IPS-NIHi7 (cell line): ENCODE data around the gene CEP57L1.
A peak's percentile ranks its signal among the peaks of the same experiment; 100 is the strongest.
"Not testable (repeated sequence)": the region's sequence is repeated elsewhere in the genome, so short reads cannot be mapped to it uniquely, and the experiment has no call there.

Experiments used
- DNase-seq: peaks from one replicate; pipeline ENCODE4 v3.0.0; 2012; ENCODE audit warnings: mixed read lengths; ENCODE audit errors: extremely low spot score

Gene CEP57L1

DNA sequence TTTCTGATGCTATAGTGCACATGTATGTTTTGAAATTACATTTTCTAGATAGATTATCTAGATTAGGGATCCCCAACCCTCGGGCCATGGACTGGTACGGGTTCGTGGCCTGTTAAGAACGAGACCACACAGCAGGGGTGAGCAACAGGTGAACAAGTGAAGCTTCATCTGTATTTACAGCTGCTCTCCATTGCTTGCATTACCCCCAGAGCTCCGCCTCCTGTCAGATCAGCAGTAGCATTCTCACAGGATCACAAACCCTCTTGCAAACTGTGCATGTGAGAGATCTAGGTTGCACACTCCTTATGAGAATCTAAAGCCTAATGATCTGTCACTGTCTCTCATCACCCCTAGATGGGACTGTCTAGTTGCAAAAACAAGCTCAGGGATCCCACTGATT is 10.4 kb downstream of the CEP57L1 start:
- DNase-seq, result no peak

DNA sequence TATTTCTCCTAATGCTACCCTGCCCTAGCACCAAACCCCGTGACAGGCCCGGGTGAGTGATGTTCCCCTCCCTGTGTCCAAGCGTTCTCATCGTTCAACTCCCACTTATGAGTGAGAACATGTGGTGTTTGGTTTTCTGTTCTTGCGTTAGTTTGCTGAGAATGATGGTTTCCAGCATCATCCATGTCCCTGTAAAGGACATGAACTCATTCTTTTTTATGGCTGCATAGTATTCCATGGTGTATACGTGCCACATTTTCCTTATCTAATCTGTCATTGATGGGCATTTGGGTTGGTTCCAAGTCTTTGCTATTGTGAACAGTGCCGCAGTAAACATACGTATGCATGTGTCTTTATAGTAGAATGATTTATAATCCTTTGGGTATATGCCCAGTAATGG is 14.4 kb downstream of the CEP57L1 start:
- DNase-seq, result not testable (repeated sequence)

DNA sequence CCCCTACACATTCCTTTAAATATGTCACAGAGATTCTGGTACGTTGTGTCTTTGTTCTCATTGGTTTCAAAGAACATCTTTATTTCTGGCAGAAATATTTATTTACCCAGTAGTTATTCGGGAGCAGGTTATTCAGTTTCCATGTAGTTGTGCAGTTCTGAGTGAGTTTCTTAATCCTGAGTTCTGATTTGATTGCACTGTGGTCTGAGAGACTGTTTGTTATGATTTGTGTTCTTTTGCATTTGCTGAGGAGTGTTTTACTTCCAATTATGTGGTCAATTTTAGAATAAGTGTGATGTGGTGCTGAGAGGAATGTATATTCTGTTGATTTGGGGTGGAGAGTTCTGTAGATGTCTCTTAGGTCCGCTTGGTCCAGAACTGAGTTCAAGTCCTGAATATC is 17.4 kb downstream of the CEP57L1 start:
- not testable (repeated sequence) for DNase-seq

DNA sequence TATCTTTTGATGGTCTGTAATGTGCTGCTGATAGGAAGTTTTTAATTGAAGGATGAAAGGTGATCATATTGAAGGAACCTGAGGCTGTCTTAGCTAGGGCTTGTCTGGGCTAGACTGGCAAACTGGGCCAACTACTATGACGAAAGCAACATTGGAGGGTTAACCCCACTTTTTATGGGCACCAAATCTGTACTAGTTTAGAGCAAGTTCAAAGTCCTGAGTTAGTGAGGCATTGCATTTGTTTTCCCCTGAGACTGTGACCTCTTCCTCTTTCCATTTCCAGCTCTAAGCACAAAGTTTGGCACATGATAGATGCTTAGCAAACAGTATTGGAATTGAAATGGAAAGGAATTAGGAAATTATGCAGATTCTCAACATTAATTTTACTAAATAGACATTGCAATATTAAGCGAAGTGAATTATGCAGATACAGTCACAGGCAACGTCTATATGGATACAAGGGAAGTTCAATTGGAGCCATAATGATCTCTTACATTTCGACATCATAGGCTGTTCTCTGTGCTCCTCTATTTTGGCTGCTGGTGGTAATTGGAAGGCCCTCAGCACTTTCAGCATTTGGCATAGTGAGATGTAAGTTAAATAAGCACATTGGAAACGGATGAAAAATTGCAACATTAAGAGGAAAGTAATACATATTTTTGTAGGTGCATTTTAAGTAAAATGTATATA is 22.2 kb downstream of the CEP57L1 start:
- DNase-seq, result no peak

DNA sequence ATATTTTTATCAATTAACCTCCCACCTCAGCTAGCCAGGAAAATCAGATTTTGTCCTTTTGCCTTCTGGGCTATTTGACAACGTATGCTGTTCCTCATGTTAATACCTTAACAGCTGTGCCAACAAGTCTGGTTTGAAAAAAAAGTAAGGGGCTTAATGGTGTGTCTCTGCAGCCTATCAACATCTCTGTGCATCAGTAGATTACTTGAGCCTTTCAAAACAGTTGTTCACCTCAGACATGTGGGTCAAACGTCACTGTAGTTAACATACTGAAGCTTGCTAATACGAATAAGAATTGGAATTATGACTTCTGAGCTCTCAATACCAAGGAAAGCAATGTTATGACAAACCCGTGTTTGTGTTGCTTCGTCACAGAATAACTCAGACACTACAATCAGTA is 23.0 kb downstream of the CEP57L1 start:
- no peak for DNase-seq

DNA sequence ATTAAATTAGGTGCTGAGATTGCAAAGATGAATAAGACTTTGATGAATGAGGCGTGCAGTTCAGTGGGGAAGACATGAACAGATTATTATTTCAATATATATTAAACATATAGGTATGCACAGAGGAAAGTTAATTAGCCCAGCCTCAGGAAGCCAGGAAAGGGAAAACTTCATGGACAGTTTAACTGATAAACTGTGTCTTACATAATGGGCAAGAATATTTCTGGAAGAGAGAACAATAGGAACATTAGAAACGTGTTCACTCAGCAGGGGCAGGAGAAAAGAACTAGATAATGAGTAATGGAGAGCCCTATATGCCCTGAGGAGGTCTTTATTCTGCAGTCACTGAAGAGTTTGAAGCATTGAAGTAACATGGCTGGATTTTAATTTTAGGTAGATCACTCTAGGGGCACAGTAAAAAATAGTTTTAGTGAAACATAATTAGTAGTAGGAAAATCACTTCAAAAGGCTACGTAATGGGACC is 23.6 kb downstream of the CEP57L1 start:
- DNase-seq, result no peak

DNA sequence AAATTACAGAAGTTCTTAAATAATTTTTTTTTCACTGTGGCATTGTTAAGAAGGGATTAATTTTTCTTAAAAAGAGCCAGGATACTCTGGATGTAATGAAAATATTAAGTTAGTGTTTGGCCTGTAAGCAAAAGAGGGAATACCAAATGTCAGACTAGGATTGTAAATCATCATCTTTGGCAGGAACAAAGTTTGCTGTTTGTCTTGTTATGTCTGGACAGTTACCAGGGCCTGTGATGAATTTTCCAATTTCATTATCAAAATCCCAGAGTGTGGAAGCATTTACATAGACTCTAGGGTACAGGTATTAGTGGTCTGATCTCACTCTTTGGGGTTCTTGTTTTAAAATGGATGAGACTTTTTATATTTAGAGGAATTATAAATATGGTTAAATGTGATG is 26.1 kb downstream of the CEP57L1 start:
- no peak for DNase-seq

DNA sequence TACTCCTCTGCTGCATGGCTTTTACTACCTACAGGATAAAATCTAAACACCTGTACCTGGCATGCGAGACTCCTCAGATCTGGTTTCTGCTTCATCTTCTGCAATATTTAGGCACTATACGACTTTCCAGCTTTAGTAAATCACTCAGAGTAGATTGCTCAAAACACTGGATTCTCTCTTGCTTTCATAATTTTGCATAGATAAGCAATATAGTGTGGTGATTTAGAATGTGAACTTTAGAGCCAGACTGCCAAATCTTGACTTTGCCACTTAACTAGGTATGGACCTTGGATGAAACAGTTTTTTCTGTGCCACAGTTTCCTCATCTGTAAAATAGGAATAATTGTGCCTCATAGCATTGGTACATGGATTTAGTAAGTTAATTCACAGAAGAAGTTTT is 28.9 kb downstream of the CEP57L1 start:
- DNase-seq, result no peak

DNA sequence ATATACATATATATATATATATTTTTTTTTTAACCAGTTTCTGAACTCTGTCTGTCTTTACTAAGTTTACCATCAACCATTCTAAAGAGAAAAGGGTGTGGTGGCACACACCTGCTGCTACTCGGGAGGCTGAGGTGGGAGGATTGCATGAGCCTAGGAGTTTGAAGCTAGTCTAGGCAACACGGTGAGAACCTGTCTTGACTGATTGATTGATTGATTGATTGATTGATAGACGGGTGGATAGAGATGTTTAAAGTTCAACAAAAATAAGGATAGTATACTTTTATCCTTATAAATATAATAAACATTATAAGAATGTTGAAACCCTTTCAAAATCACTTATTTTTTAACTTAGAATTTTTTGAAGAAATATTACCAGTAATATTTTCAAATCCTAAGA is 30.2 kb downstream of the CEP57L1 start:
- DNase-seq, result no peak

DNA sequence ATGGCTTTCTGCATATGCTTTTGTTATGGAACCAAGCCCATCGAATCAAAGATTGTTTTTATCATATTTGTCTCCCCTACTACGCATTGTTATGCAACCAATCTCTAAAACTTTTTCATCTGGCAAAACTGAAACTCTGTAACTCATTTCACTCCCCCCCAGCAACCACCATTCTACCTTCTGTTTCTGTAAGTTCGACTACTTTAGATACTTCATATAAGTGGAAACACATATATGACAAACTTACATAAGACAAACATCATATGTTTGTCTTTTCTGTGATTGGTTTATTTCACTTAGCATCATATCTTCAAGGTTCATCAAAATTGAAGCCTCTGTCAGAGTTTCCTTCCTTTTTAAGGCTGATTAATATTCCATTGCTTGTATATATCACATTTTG is 34.8 kb downstream of the CEP57L1 start:
- no peak for DNase-seq

DNA sequence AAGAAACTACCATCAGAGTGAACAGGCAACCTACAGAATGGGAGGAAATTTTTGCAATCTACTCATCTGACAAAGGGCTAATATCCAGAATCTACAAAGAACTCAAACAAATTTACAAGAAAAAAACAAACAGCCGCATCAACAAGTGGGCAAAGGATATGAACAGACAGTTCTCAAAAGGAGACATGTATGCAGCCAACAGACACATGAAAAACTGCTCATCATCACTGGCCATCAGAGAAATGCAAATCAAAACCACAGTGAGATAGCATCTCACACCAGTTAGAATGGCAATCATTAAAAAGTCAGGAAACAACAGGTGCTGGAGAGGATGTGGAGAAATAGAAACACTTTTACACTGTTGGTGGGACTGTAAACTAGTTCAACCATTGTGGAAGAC is 40.3 kb downstream of the CEP57L1 start:
- not testable (repeated sequence) for DNase-seq

DNA sequence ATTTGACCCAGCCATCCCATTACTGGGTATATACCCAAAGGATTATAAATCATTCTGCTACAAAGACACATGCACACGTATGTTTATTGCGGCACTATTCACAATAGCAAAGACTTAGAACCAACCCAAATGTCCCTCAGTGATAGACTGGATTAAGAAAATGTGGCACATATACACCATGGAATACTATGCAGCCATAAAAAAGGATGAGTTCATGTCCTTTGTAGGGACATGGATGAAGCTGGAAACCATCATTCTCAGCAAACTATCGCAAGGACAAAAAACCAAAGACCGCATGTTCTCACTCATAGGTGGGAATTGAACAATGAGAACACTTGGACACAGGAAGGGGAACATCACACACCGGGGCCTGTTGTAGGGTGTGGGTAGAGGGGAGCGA is 40.7 kb downstream of the CEP57L1 start:
- not testable (repeated sequence) for DNase-seq

DNA sequence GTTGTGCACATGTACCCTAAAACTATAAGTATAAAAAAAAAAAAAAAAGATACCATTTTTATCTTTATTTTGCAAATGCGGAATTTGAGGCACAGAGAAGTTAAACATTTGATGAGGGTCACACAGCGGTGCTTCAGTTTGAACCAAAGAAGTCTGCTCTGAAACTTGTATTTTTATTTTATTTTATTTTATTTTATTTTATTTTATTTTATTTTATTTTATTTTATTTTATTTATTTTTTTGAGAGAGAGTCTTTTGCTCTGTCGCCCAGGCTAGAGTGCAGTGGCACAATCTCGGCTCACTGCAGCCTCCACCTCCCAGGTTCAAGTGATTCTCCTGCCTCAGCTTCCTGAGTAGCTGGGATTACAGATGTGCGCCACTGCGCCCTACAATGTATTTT is 41.2 kb downstream of the CEP57L1 start:
- not testable (repeated sequence) for DNase-seq

DNA sequence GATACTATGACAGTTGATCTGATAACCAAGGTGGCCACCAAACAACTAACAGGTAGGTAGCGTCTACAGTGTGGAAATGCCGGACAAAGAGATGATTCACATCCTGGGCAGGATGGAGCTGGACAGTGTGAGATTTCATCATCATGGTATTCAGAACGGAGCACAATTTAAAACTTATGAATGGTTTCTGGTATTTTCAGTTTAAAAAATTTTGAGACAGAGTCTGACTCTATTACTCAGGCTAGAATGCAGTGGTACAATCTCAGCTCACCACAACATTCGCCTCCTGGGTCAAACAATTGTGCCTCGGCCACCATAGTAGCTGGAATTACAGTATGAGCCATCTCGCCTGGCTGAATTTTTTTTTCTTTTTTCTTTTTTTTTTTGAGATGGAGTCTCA is 43.8 kb downstream of the CEP57L1 start:
- DNase-seq, result no peak

DNA sequence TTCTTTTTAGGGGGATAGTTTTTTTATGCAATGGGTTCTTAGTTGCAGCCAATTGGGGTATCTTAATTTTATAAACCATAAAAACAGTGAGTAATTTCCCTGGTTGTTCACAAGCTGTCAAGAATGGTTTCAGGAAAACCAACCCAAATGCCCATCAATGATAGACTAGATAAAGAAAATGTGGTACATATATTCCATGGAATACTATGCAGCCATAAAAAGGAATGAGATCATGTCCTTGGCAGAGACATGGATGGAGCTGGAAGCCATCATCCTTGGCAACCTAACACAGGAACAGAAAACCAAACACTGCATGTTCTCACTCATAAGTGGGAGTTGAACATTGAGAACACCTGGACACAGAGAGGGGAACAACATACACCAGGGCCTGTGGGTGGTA is 46.8 kb downstream of the CEP57L1 start:
- DNase-seq, result not testable (repeated sequence)

DNA sequence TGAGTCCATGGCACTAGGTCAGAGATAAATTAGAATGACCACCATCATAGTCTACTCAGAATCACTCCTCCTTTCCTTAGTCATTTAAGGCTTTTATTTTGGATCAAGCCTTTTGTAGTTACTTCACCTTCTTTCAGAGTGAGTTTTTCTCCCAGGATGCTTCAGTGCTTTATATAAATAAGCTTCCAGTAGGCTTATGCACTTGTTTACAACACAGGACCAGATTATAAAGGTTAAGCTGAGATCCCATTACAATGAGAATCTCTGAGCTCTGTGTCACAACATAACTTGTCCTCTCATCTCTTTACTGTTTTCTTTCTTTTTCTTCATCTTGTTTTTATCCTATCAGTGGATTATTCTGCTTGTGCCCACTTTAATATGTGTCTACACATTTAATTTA is 47.9 kb downstream of the CEP57L1 start:
- DNase-seq, result no peak

DNA sequence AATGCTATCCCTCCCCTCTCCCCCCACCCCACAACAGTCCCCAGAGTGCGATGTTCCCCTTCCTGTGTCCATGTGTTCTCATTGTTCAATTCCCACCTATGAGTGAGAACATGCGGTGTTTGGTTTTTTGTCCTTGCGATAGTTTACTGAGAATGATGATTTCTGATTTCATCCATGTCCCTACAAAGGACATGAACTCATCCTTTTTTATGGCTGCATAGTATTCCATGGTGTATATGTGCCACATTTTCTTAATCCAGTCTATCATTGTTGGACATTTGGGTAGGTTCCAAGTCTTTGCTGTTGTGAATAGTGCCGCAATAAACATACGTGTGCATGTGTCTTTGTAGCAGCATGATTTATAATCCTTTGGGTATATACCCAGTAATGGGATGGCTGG is 52.9 kb downstream of the CEP57L1 start:
- not testable (repeated sequence) for DNase-seq

DNA sequence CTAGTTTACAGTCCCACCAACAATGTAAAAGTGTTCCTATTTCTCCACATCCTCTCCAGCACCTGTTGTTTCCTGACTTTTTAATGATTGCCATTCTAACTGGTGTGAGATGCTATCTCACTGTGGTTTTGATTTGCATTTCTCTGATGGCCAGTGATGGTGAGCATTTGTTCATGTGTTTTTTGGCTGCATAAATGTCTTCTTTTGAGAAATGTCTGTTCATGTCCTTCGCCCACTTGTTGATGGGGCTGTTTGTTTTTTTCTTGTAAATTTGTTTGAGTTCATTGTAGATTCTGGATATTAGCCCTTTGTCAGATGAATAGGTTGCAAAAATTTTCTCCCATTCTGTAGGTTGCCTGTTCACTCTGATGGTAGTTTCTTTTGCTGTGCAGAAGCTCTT is 53.4 kb downstream of the CEP57L1 start:
- DNase-seq, result not testable (repeated sequence)

DNA sequence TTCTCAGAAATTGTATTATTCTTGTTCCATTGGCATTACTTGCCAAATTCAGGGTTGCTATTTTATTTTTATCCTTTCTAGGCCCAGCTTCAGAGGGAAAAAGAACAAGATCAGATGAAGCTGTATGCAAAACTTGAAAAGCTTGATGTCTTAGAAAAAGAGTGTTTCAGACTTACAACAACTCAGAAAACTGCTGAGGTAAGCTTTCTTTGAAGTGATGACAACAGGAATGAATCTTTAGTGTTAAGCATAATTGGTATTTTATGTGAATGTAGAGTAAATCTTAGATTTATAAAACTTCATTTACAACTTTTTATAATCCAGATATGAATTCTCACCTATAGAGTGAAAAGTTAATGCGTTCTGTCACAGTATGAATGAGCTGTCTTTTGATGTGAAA is 58.4 kb downstream of the CEP57L1 start:
- no peak for DNase-seq

DNA sequence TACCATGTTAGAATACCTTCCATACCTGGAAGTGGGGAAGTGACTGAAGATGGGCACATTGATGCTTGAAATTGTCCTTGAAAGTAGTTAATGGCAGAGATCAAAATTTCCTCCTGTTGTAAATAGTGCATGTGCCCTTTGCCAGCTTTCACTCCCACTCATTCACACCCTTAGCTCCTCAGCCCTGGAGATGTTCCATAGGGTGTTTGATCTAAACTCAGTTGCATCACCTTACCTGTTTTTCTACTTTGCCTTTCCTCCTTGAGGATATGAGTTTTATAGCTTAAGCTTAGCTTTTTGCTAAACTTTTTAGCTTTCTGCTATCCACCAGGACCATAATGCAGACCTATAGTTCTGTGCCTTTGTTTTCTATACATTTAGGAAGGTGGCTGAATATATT is 69.0 kb downstream of the CEP57L1 start:
- DNase-seq, result no peak

DNA sequence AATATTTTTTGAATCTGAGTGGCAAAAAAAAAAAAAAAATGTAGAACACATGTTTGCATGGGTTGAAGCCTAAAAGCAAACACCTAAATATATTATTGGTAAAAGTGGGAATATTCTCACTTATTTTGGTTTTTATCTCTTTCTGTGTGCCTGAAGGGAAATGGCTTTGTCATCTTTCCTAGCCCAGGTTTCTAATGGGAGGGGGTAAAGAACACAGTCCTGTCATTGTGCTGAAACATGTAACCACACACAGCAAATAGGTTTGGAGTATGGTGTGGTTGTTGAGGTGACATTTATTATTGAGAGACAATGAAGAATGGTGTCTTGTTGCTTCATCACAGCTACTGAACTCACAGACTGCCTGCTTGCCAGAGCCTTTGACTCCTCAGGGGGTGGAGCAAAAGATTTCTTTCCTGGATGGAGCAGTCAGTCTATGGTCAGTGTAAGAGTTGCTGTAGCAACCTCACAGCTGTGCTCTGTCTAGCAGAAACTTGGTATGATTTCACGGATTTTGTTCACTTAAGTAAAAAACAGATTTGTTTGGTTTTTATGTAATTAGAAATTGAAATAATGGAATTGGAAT is 70.2 kb downstream of the CEP57L1 start:
- peak; percentile 29 for DNase-seq

DNA sequence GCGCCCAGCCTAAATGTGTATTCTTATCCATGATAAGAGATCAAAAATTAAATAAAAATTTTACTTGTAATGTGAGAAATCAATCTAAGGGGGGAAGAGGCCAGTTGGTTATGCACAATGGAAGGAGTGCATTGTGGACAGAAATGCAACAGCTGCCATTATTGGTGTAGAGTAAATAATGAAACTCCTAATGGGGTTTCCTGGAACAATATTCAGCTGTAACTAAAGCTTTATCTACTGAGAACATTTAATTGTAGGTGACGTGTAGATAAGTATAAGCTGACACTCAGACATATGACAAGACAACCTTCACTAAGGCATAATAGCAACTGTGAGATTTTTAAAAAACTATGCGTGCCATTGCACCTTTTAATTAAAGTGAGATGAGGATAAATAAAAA is 71.4 kb downstream of the CEP57L1 start:
- DNase-seq, result no peak

DNA sequence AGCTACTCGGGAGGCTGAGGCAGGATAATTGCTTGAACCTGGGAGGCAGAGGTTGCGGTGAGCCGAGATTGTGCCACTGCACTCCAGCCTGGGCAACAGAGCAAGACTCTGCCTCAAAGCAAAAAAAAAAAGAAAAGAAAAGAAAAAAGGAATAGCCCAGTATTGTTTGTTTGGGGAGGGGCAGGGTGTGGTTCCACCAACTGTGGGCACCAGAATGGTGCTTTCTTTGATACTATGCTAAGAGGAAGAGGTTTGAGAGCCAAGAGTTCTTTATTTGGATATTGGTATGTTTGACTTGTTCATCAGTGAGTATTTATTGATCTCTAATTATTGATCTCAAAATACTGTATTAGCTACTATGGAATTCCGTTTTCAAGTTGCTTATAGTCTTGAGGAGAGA is 72.3 kb downstream of the CEP57L1 start:
- DNase-seq, result no peak

DNA sequence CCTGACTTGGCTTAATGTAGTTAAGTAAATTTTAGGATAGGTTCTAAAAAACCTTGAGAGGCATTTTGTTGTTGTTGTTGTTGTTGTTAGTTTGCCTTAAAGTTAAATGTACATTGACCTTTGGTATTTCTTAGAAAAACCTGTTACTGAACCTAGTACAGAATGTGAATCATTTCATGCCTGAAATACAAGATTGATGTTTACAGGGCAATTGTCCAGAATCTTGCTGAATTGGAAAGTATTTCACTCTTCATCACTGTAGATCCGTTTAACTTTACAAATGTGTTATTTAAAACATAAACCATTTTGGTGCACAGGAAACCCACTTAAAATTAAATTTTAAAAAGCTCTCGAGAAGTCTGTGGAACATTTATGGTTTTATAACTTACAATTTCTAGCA is 75.0 kb downstream of the CEP57L1 start:
- DNase-seq, result no peak
